GM10248 (cell line): ENCODE measurements around the gene TMEM63C.

Experiments
- CTCF ChIA-PET: fragments of 300-600 bp; sonication (Branson Sonifier 250); formaldehyde crosslinking; extraction: SDS; loops from one replicate; lab custom pipeline; 2021; ENCODE audit warnings: antibody characterized with exemption; lab: Yijun Ruan, JAX
- POLR2A ChIA-PET: fragments of 350-650 bp; sonication (Branson Sonifier 250); formaldehyde crosslinking; extraction: SDS; loops from one replicate; lab custom pipeline; 2020; ENCODE audit warnings: antibody characterized with exemption; lab: Yijun Ruan, JAX
- DNase-seq: peaks from one replicate; pipeline ENCODE4 v3.0.0; 2012; ENCODE audit errors: extremely low spot score
- CTCF ChIP-seq: IDR thresholded peaks from 2 replicates; pipeline ENCODE4 v1.5.1; 2012; ENCODE audit warnings: mild to moderate bottlenecking, low read depth; ENCODE audit errors: extremely low read depth, missing control alignments, control extremely low read depth

TMEM63C gene

DNA sequence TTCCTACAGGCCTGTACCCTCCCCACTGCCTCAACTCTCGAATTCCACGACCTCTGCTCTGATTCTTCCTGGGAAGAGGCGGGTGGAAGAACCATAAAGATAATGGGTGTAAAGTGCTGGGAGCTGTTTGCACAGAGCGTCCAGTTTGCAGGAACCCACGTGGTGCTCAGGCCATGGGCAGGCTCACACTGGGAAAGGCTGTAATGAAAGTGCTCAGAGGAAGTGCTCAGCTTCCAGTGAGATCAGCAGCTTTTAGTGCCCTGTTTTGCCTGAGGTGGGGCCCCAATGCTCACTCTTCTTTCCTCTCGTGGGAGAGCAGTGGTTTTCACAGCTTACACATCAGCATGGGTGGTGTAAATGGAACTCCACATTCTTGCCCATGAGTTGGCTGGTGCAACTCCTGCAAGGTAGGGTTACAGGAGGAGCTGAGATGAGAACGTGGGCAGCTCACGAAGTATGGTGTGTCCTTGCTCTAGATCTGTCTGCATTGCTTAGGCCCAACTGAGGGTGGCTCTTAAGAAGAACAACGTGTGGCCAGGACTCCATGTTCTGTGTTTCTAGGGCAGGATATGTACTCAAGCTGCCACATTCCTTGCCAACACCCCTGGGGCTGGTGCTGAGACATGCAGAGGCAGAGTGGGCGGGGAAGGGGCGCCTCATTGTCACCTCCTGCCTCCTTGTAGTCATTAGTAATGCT, 2.9 kb downstream of the TMEM63C start:
- ChIA-PET CTCF (interaction anchor here (1.5 to 1.9 kb wide), 4 partner anchors 12 to 43 kb away, joined by 3 to 6 read pairs (median 3); partner anchors contain the start of gene ZDHHC22), POLR2A (no interaction called here)
- no peak for TF ChIP-seq CTCF
- no peak for DNase-seq

DNA sequence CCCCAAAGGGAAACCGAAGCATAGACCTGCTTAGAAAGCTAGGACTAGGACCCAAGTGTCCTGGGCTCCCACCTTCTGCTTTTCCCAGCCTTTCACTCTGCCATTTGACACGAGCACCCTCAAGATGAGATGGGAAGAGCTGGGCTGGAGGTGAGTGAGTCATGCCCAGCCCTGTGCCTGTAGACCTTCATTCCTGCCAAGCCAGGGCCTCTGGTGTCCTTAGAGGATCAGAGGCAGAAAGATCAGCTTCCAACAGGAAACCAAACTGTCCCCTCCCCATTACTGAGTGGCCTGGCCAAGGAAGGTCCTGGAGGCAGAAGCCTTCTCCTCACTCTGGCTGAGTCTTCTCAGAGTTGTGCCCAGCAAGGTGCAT, 3.5 kb downstream of the TMEM63C start:
- CTCF ChIA-PET: interaction anchor here (1.2 to 1.5 kb wide), 2 partner anchors 32 to 131 kb away, joined by 3 to 4 read pairs; no protein-coding TSS in a partner anchor
- DNase-seq: no peak
- POLR2A ChIA-PET: no interaction called here
- TF ChIP-seq CTCF: no peak

DNA sequence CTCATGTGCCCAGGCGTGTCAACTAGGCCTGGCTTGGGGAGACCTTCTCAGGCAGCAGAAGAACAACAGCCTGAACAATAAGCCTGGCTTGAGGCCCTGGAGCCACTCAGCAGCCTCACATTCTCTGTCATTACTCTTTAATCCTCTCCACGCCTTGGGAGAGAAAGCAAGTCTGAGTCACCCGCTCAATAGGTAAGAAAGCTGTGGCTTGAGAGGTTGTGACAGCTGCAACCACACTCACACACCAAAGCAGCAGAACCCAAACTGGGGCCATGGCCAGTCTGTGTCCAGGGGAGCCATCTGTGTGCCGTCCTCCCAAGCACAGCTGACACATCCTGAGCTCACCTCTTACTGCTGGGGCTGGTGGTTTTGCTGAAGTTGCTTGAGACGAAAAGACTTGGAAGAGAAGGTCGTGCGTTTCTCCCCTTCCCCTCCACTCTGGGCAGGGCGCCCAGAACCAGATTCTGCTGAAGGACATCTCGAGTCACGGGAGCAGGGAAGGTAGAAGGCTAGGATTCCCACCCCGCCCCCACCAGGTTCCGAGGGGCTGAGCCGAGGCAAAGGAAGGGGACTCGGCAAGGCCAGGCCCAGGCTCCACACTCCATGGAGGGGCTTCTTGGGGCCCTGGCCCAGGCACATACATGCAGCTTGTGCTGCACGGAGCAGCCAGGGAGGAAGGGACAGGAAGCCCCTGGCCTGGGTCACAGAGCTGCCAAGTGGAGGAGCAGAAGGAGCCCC, 5.5 kb downstream of the TMEM63C start:
- ChIA-PET POLR2A (no interaction called here), CTCF (interaction anchor here (1.2 kb wide), 1 partner anchor 19 kb away, joined by 3 read pairs; no protein-coding TSS in a partner anchor)
- TF ChIP-seq CTCF: no peak
- DNase-seq: no peak

DNA sequence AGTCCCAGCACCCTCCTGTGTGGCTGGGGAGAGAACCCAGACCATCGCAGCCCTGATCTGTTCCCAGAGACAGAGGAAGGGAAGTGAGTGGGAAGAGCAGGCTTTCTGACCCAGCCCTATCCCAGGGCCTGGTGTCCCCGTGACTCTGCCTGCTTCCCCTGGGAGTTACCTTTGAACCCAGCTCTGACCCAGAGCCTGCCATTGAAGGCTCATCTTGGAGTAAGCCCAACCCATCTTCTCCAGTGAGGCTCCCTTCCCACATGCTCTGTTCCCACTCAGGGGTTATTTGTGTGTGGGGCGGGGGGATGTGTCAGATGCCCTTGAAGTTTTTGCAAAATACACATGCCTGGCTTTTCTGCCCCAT, 6.0 kb downstream of the TMEM63C start:
- no peak for DNase-seq
- TF ChIP-seq CTCF: no peak
- ChIA-PET POLR2A (no interaction called here), CTCF (interaction anchor here (1.2 kb wide), 1 partner anchor 20 kb away, joined by 3 read pairs; no protein-coding TSS in a partner anchor)

- TF ChIP-seq CTCF: no peak
- ChIA-PET CTCF (interaction anchor here (0.8 to 2.1 kb wide), 4 partner anchors 10 to 24 kb away, joined by 3 to 6 read pairs (median 3); no protein-coding TSS in a partner anchor), POLR2A (no interaction called here)
- no peak for DNase-seq
These were observed 7.9 kb downstream of the TMEM63C start for GRCh38 chr14:77189479-77189878.

- CTCF ChIA-PET: interaction anchor here (1.3 to 1.6 kb wide), 2 partner anchors 16 to 23 kb away, joined by 3 to 4 read pairs; no protein-coding TSS in a partner anchor
These were observed 9.4 kb downstream of the TMEM63C start for GRCh38 chr14:77190977-77191376.

More at GRCh38 chr14:77190977-77191376, 9.4 kb downstream of the TMEM63C start:
- DNase-seq: no peak
- POLR2A ChIA-PET: no interaction called here
- no peak for TF ChIP-seq CTCF
